GM12875 (cell line): ENCODE measurements around the gene INMT.

Experiments used
- H3K4me3 ChIP-seq: one replicate; pipeline ENCODE4 v1.5.1; 2011; ENCODE audit warnings: low read depth, low read length, control low read depth
- TF ChIP-seq, protein P1 (sequence below): IDR thresholded peaks from 2 replicates; pipeline ENCODE4 v1.5.1; 2011; ENCODE audit warnings: low read depth, mild to moderate bottlenecking, control low read depth, inconsistent platforms, low read length, moderate library complexity, borderline replicate concordance; ENCODE audit not compliant: insufficient read depth

Gene INMT

DNA sequence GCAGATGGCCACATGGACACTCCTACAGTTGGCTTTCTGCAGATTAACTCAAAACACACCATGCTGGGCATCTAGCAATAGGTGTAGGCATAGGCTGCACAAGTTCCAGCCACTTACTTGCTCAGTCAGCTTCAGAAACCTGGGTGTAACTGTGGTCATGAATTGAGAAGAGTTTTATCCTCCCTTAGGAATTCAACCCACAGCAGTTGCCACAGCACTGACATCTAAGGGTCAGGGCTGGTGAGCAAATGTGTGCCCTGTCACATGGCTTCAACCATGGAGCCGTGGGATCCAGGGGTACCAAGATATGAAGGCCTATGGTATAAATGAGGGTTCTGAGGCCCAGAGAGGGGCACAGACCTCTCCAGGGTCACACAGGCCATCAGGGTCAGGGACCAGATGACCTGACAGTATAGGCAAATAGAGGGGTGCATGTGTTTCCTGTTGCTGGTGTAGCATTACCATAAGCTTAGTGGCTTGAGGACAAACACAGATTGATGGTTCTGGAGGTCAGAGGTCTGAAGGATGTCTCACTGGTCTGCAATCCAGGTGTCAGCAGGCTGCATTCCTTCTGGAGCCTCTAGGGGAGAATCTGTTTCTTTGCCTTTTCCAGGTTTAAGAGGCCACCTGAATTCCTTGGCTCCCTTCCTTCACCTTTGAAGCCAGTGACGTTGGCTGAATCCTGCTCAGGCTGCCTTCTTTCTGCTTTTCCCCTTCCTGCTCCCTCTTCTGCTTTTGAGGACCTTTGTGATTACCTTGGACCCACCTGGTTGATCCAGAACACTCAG, 43.4 kb downstream of the INMT start:
- TF ChIP-seq, protein P1, sequence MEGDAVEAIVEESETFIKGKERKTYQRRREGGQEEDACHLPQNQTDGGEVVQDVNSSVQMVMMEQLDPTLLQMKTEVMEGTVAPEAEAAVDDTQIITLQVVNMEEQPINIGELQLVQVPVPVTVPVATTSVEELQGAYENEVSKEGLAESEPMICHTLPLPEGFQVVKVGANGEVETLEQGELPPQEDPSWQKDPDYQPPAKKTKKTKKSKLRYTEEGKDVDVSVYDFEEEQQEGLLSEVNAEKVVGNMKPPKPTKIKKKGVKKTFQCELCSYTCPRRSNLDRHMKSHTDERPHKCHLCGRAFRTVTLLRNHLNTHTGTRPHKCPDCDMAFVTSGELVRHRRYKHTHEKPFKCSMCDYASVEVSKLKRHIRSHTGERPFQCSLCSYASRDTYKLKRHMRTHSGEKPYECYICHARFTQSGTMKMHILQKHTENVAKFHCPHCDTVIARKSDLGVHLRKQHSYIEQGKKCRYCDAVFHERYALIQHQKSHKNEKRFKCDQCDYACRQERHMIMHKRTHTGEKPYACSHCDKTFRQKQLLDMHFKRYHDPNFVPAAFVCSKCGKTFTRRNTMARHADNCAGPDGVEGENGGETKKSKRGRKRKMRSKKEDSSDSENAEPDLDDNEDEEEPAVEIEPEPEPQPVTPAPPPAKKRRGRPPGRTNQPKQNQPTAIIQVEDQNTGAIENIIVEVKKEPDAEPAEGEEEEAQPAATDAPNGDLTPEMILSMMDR, result 0 out of 2 replicates have a peak, but pooled peaks have one; percentile 4
- H3K4me3 ChIP-seq, result no peak overlapping the region

GRCh38 chr7:30796105-30796869, 44.4 kb downstream of the INMT start:
- TF ChIP-seq, protein P1, result no peak
- H3K4me3 ChIP-seq, result no peak overlapping the region

DNA sequence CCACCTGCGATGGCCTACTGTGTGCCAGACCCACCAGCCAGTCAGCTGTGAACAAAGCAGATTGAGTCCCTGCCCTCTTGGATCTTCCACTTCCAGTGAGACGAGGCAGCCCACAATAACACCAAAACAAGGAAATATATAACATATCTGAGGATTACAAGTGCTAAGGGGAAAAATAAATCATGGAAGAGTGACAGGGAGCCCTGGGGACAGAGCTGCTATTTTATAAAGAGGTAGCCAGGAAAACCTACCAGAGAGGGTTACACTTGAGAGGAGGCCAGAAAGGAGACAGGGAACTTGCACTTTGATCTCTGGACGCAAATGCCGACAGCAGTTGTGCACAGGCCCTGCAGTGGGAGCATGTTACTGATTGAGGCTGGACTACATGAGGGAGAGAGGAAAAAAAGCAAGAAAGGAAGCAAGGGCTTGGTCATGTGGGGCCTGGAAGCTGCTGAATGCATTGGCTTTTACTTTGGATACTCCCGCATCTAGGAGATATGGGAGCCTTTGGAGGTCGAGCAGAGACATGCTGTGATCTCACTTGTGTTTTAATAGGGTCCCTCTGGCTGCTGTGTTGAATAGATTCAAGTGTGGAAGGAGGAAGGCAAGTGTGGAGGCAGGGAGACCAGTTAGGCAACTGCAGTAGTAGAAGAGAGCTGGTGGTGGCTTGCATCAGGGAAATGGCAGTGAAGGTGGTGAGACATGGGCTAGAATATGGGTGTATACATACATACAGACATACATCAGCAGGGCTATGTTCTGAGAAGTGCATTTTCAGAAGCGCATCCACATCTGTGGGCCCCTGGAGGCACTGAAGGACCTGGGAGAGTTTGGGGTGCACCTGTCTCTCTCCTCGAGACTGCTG, 45.5 kb downstream of the INMT start:
- H3K4me3 ChIP-seq, result no peak overlapping the region
- TF ChIP-seq, protein P1, result no peak

- TF ChIP-seq, protein P1, result no peak
- no peak overlapping the region for H3K4me3 ChIP-seq
These were observed 47.5 kb downstream of the INMT start for GRCh38 chr7:30799206-30799975.

- TF ChIP-seq, protein P1, result no peak
- H3K4me3 ChIP-seq, result no peak overlapping the region
These were observed 48.2 kb downstream of the INMT start for GRCh38 chr7:30799976-30800661.

GRCh38 chr7:30800785-30801252, 48.9 kb downstream of the INMT start:
- H3K4me3 ChIP-seq, result no peak overlapping the region
- TF ChIP-seq, protein P1, result peak; percentile 58; the same call in 1 of the 2 replicates
